SK-N-SH (cell line): Measurements from ENCODE around the gene ZBTB37. TPM values are rescaled to one million over a fixed set of nuclear protein-coding genes. Genes with fewer than 3 reads are reported as not detected.

Experiments
- CTCF ChIA-PET: fragments of 300-600, 350-600 bp; formaldehyde crosslinking; extraction: SDS; loops from one replicate; lab custom pipeline; 2021; lab: Yijun Ruan, JAX
- POLR2A ChIA-PET: fragments of 350-600 bp; sonication (Branson Sonifier 250); formaldehyde crosslinking; extraction: SDS; loops from one replicate; lab custom pipeline; 2020; ENCODE audit warnings: antibody characterized with exemption, inconsistent platforms; lab: Yijun Ruan, JAX
- DNase-seq: peaks from one replicate; pipeline ENCODE4 v3.0.0; 2012
- H2AFZ ChIP-seq: fragments of 200-600 bp; sonication (generic); 2 replicates; pipeline ENCODE4 v1.8.1; 2016; ENCODE audit warnings: antibody characterized with exemption, mild to moderate bottlenecking, low read depth
- H3F3A ChIP-seq: fragments of 200-600 bp; sonication (generic); replicated peaks from 2 replicates; pipeline ENCODE3; 2016; ENCODE audit warnings: antibody characterized with exemption, mild to moderate bottlenecking; ENCODE audit not compliant: insufficient read depth
- H3K27ac ChIP-seq, 2 experiments: fragments of 200-500 bp in 1 of 2; fragments of 200-600 bp in 1 of 2; sonication (Bioruptor generic) in 1 of 2; sonication (generic), shearing (Covaris generic) in 1 of 2; 2 replicates each; pipeline versions ENCODE4 v1.5.1 to v1.6.1; 2014 to 2016; ENCODE audit warnings: low read depth in 2 of 2, inconsistent platforms in 1 of 2, low read length in 1 of 2, mild to moderate bottlenecking in 1 of 2, mixed read lengths in 1 of 2
- H3K27me3 ChIP-seq: fragments of 200-600 bp; sonication (generic), shearing (Covaris generic); 2 replicates; pipeline ENCODE4 v1.6.1; 2016; ENCODE audit warnings: mixed run types; ENCODE audit not compliant: insufficient read depth
- H3K36me3 ChIP-seq, 2 experiments: fragments of 200-500 bp in 1 of 2; fragments of 200-600 bp in 1 of 2; sonication (Bioruptor generic) in 1 of 2; sonication (generic) in 1 of 2; replicated peaks in 1 of 2; 2 replicates each; pipeline versions ENCODE3 to v1.5.1; 2014 to 2016; ENCODE audit warnings: low read length in 1 of 2, mild to moderate bottlenecking in 1 of 2; ENCODE audit not compliant: insufficient read depth in 2 of 2, control insufficient read depth in 1 of 2
- H3K4me1 ChIP-seq, 2 experiments: fragments of 200-500 bp in 1 of 2; fragments of 200-600 bp in 1 of 2; sonication (Bioruptor generic) in 1 of 2; sonication (generic), shearing (Covaris generic) in 1 of 2; 2 replicates each; pipeline versions ENCODE4 v1.5.1 to v1.6.1; 2014 to 2016; ENCODE audit warnings: low read depth in 1 of 2, low read length in 1 of 2, mixed run types in 1 of 2; ENCODE audit not compliant: insufficient read depth in 2 of 2, control insufficient read depth in 1 of 2
- H3K4me2 ChIP-seq: fragments of 200-600 bp; sonication (generic), shearing (Covaris generic); 2 replicates; pipeline ENCODE4 v1.6.1; 2017; ENCODE audit warnings: mixed run types
- H3K4me3 ChIP-seq, 2 experiments: fragments of 200-500 bp in 1 of 2; fragments of 200-600 bp in 1 of 2; sonication (Bioruptor generic) in 1 of 2; sonication (generic), shearing (Covaris generic) in 1 of 2; 2 replicates each; pipeline versions ENCODE4 v1.5.1 to v1.8.1; 2014 to 2016; ENCODE audit warnings: low read depth in 2 of 2, inconsistent platforms in 1 of 2, low read length in 1 of 2, mild to moderate bottlenecking in 1 of 2, mixed read lengths in 1 of 2, moderate library complexity in 1 of 2
- H3K79me2 ChIP-seq: fragments of 200-600 bp; sonication (generic); 2 replicates; pipeline ENCODE4 v1.8.1; 2017; ENCODE audit warnings: mild to moderate bottlenecking; ENCODE audit not compliant: insufficient read depth
- H3K9ac ChIP-seq: fragments of 200-600 bp; sonication (generic); 2 replicates; pipeline ENCODE4 v1.6.1; 2017; ENCODE audit warnings: mixed run types
- H3K9me2 ChIP-seq: fragments of 200-600 bp; sonication (generic); 2 replicates; pipeline ENCODE4 v1.6.1; 2017; ENCODE audit warnings: mixed run types
- H3K9me3 ChIP-seq: fragments of 200-600 bp; sonication (generic); 2 replicates; pipeline ENCODE4 v1.6.1; 2017; ENCODE audit warnings: mixed run types, mild to moderate bottlenecking, moderate library complexity
- H4K20me1 ChIP-seq: fragments of 200-600 bp; sonication (generic); 2 replicates; pipeline ENCODE4 v1.6.1; 2017; ENCODE audit warnings: mild to moderate bottlenecking, mixed run types; ENCODE audit not compliant: insufficient read depth
- EZH2phosphoT487 ChIP-seq: fragments of 200-600 bp; sonication (generic); IDR thresholded peaks from 2 replicates; pipeline ENCODE4 v1.6.1; 2017; ENCODE audit warnings: low read depth, mixed run types, mild to moderate bottlenecking, antibody characterized with exemption, moderate library complexity, borderline replicate concordance
- JUND ChIP-seq: IDR thresholded peaks from 2 replicates; pipeline ENCODE4 v1.4.0; 2012
- POLR2AphosphoS5 ChIP-seq: IDR thresholded peaks from 2 replicates; pipeline ENCODE4 v1.6.1; 2012; ENCODE audit warnings: low read depth, low read length
- WGBS: methylation state at CpG from one replicate; pipeline ENCODE4 v1.1.6; 2017; ENCODE audit warnings: low lambda C conversion rate; 5-methylcytosine and 5-hydroxymethylcytosine counted together
- polyA plus RNA-seq, 3 experiments: library from polyadenylated mRNA; depleted of rRNA; stranded (reverse); fragments of >200 nt; gene quantifications; 2 replicates each; pipeline ENCODE4 v1.2.3, GENCODE V29; 2012
- TF ChIP-seq, protein P1 (sequence below): IDR thresholded peaks from 2 replicates; pipeline ENCODE4 v1.6.1; 2012; ENCODE audit warnings: mild to moderate bottlenecking, low read depth, low read length, moderate library complexity

Gene ZBTB37
- polyA plus RNA-seq, 1 of the 3 experiments (the other 2 are of a cell fraction) = 0.89 TPM

DNA sequence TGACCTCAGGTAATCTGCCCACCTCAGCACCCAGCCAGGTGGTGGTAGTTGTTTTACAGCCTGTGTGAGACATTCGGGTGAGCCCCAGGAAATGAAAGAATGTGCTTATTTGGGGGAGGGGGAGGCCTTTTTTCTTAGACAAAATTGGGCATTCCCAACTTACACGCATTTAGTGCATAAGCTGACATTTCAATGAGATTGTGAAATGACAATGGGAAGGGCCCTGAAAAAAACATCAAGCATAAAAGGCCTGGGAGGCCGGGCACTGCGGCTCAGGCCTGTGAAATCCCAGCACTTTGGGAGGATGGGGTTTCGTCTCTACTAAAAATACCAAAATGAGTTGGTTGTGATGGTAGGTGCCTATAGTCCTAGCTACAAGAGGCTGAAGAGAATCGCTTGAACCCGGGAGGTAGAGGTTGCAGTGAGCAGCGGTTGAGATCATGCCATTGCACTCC, 5.4 kb upstream of the ZBTB37 start:
- H3K9me2 ChIP-seq = no peaks in the 10 kb centered on the region
- POLR2A ChIA-PET = interaction anchor here (0.7 kb wide), 1 partner anchor 148 kb away, joined by 3 read pairs; the partner anchor contains the start of gene KLHL20
- CTCF ChIA-PET = interaction anchor here (1.3 kb wide), 1 partner anchor 11 kb away, joined by 4 read pairs; no protein-coding TSS in a partner anchor
- TF ChIP-seq, protein P1, sequence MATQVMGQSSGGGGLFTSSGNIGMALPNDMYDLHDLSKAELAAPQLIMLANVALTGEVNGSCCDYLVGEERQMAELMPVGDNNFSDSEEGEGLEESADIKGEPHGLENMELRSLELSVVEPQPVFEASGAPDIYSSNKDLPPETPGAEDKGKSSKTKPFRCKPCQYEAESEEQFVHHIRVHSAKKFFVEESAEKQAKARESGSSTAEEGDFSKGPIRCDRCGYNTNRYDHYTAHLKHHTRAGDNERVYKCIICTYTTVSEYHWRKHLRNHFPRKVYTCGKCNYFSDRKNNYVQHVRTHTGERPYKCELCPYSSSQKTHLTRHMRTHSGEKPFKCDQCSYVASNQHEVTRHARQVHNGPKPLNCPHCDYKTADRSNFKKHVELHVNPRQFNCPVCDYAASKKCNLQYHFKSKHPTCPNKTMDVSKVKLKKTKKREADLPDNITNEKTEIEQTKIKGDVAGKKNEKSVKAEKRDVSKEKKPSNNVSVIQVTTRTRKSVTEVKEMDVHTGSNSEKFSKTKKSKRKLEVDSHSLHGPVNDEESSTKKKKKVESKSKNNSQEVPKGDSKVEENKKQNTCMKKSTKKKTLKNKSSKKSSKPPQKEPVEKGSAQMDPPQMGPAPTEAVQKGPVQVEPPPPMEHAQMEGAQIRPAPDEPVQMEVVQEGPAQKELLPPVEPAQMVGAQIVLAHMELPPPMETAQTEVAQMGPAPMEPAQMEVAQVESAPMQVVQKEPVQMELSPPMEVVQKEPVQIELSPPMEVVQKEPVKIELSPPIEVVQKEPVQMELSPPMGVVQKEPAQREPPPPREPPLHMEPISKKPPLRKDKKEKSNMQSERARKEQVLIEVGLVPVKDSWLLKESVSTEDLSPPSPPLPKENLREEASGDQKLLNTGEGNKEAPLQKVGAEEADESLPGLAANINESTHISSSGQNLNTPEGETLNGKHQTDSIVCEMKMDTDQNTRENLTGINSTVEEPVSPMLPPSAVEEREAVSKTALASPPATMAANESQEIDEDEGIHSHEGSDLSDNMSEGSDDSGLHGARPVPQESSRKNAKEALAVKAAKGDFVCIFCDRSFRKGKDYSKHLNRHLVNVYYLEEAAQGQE = no peak
- peak; percentile 38; the same call in 1 of the 2 replicates for TF ChIP-seq POLR2AphosphoS5
- H3K36me3 ChIP-seq = peaks cover 49 to 77% of the 10 kb centered on the region in 2 experiments
- peaks cover 87% of the 10 kb centered on the region for H3F3A ChIP-seq
- H3K79me2 ChIP-seq = peaks cover 31% of the 10 kb centered on the region
- no peak overlapping the region for H2AFZ ChIP-seq
- no peak overlapping the region for H3K4me2 ChIP-seq
- H3K4me3 ChIP-seq = no peak overlapping the region
- peaks cover 6 to 17% of the 10 kb centered on the region in 2 experiments; a peak in 3 of 4 replicates for H3K4me1 ChIP-seq
- H3K27ac ChIP-seq = peak overlapping the region in 1 of 2 experiments; percentile 74; a peak in 1 of 4 replicates
- H3K9me3 ChIP-seq = no peaks in the 10 kb centered on the region
- H3K9ac ChIP-seq = no peak overlapping the region
- no peak for DNase-seq
- no peaks in the 10 kb centered on the region for H3K27me3 ChIP-seq
- 86% methylated on average over 8 of the region's 8 CpGs for WGBS
- H4K20me1 ChIP-seq = peaks cover 49% of the 10 kb centered on the region

DNA sequence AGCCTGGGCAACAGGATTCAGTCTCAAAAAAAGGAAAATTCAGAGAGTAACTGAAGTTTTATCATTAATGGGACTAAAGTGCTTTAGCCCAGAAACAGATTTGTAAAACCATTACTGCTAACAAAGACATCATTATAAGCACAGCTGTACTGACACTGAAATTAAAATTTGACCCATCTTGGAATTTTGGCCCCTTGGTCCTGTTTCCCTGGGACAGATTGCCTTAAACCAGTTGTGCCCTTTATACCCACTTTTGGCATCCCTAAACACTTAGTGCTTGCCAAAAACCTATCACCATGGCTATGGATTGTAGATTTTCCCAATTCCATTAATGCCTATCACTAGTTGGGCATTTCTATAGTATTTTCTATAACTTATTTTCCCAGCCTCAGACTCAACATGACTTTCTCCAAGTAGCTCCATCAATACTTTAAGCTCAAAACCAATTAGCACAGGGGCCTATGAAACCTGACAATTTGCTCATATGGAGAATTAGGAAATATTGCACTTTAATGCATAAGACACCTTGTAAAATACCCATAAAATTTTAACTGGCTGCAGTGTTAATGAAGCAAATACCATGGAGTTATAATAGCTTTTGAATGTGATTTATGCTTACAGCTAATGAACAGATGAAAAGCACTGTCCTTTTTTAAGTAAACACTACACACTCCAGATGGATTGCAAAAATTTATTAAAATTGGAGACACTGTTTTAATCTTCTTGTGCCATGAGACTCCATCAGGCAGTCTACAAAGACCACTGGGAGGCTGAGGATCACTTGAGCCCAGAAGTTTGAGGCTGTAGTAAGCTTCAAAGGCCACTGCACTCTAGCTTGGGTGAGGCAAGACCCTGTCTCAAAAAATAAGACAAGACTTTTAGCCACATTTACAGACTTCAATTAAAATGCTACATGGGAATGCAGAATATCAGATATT, 4.7 kb upstream of the ZBTB37 start:
- H3K4me3 ChIP-seq = no peak overlapping the region
- H3K79me2 ChIP-seq = peaks cover 31% of the 10 kb centered on the region
- H3K27me3 ChIP-seq = no peaks in the 10 kb centered on the region
- H3K9me3 ChIP-seq = no peaks in the 10 kb centered on the region
- peaks cover 6 to 17% of the 10 kb centered on the region in 2 experiments; a peak in 3 of 4 replicates for H3K4me1 ChIP-seq
- H3K36me3 ChIP-seq = peaks cover 49 to 70% of the 10 kb centered on the region in 2 experiments
- H3F3A ChIP-seq = peaks cover 81% of the 10 kb centered on the region
- H3K4me2 ChIP-seq = no peak overlapping the region
- ChIA-PET POLR2A (no interaction called here), CTCF (interaction anchor here (0.6 to 1.3 kb wide), 4 partner anchors 9 to 32 kb away, joined by 3 to 4 read pairs (median 3); no protein-coding TSS in a partner anchor)
- no peak for DNase-seq
- H4K20me1 ChIP-seq = peaks cover 49% of the 10 kb centered on the region
- TF ChIP-seq JUND (0 out of 2 replicates have a peak, but pooled peaks have one; percentile 5), POLR2AphosphoS5 (peak; percentile 60; the same call in 1 of the 2 replicates), EZH2phosphoT487 (no peak)
- no peak overlapping the region for H3K9ac ChIP-seq
- H2AFZ ChIP-seq = no peak overlapping the region
- no peaks in the 10 kb centered on the region for H3K9me2 ChIP-seq
- peak overlapping the region; percentile 24 to 74; a peak in 3 of 4 replicates for H3K27ac ChIP-seq
